Panc1 (cell line): Measurements from ENCODE around the gene UBAC1. TPM values are rescaled to one million over a fixed set of nuclear protein-coding genes. Genes with fewer than 3 reads are reported as not detected.
A peak's percentile ranks its signal among the peaks of the same experiment; 100 is the strongest.
"Not testable (repeated sequence)": the region's sequence is repeated elsewhere in the genome, so short reads cannot be mapped to it uniquely, and the experiment has no call there.

Experiments used
- ATAC-seq: fragments of 200-7000 bp; cut with Tn5 transposase; 2 replicates; pipeline ENCODE4 v1.9.1; 2020; ENCODE audit warnings: mild to moderate bottlenecking, moderate library complexity
- BruUV-seq: library from RNA; stranded (reverse); fragments of 400-500 nt; replicated peaks from 2 replicates; lab custom pipeline; 2021; lab: Mats Ljungman, UMichigan
- CTCF ChIA-PET: fragments of 300-600 bp; sonication (Branson Sonifier 250); formaldehyde crosslinking; loops from one replicate; lab custom pipeline; 2022; ENCODE audit warnings: antibody characterized with exemption; lab: Charles Lee
- POLR2A ChIA-PET: fragments of 300-600 bp; sonication (Branson Sonifier 250); formaldehyde crosslinking; loops from one replicate; lab custom pipeline; 2022; ENCODE audit warnings: antibody characterized with exemption; lab: Charles Lee
- DNase-seq: peaks from one replicate; pipeline ENCODE4 v3.0.0-alpha.2; 2010; ENCODE audit warnings: low read depth, low spot score
- H3K27ac ChIP-seq: 2 replicates; pipeline ENCODE4 v1.5.1; 2011; ENCODE audit warnings: mild to moderate bottlenecking, low read length, inconsistent platforms
- H3K27me3 ChIP-seq: fragments of 200-500 bp; sonication (Bioruptor generic); 2 replicates; pipeline ENCODE4 v1.6.0; 2014; ENCODE audit warnings: low read length, inconsistent platforms; ENCODE audit not compliant: control insufficient read depth, insufficient read depth
- H3K36me3 ChIP-seq: fragments of 200-500 bp; sonication (Bioruptor generic); 2 replicates; pipeline ENCODE4 v1.5.1; 2014; ENCODE audit warnings: inconsistent platforms, mild to moderate bottlenecking, low read length, moderate library complexity; ENCODE audit not compliant: control insufficient read depth, insufficient read depth
- H3K4me1 ChIP-seq: 2 replicates; pipeline ENCODE4 v1.5.1; 2011; ENCODE audit warnings: inconsistent platforms, mild to moderate bottlenecking, low read length, moderate library complexity; ENCODE audit not compliant: control insufficient read depth, insufficient read depth
- H3K4me3 ChIP-seq, 2 experiments: 2 replicates each; pipeline ENCODE4 v1.5.1; 2011 to 2012; ENCODE audit warnings: low read depth in 2 of 2, low read length in 2 of 2, mild to moderate bottlenecking in 2 of 2, inconsistent platforms in 1 of 2, moderate library complexity in 1 of 2
- H3K9me3 ChIP-seq: fragments of 200-500 bp; sonication (Bioruptor generic); 2 replicates; pipeline ENCODE4 v1.5.1; 2014; ENCODE audit warnings: low read depth, mild to moderate bottlenecking, inconsistent platforms, low read length, moderate library complexity; ENCODE audit not compliant: control insufficient read depth, insufficient read depth
- POLR2AphosphoS5 ChIP-seq: IDR thresholded peaks from 2 replicates; pipeline ENCODE4 v1.6.1; 2012; ENCODE audit warnings: mild to moderate bottlenecking, low read depth, low read length, moderate library complexity
- SIN3A ChIP-seq: IDR thresholded peaks from 2 replicates; pipeline ENCODE4 v1.6.1; 2012; ENCODE audit warnings: low read depth, mild to moderate bottlenecking, low read length, moderate library complexity, borderline replicate concordance; ENCODE audit not compliant: insufficient read depth
- TCF7L2 ChIP-seq: IDR thresholded peaks from 2 replicates; pipeline ENCODE4 v1.6.1; 2011; ENCODE audit warnings: mild to moderate bottlenecking, low read depth, low read length, inconsistent platforms
- in situ Hi-C: cut with HindIII; loops from 2 replicates; pipeline ENCODE4 v1.10.0; 2016; ENCODE audit warnings: low sequenced_read_pairs, low pct_unique_long_range_greater_than_20kb
- intact Hi-C: fragments of 100-400 bp; cut with micrococcal nuclease; formaldehyde crosslinking; loops from one replicate; pipeline ENCODE4 v1.10.0; 2022; ENCODE audit not compliant: unreplicated experiment
- total RNA-seq: library from RNA; stranded (reverse); gene quantifications from one replicate; pipeline ENCODE4 v1.2.1, GENCODE V29; 2021; ENCODE audit not compliant: unreplicated experiment
- TF ChIP-seq, protein P1 (sequence below), 2 experiments: IDR thresholded peaks; 2 replicates each; pipeline ENCODE4 v1.6.1; 2011 to 2012; ENCODE audit warnings: low read depth in 2 of 2, control low read depth in 1 of 2, low read length in 1 of 2, mild to moderate bottlenecking in 1 of 2, moderate library complexity in 1 of 2; ENCODE audit not compliant: insufficient read depth in 1 of 2
- TF ChIP-seq, protein P2 (sequence below): fragments of 450-650 bp; IDR thresholded peaks from 2 replicates; pipeline ENCODE4 v1.5.1; 2017; ENCODE audit warnings: mild to moderate bottlenecking

Gene UBAC1
- total RNA-seq, 1 experiment from 2014 or later, result 38.0 TPM

DNA sequence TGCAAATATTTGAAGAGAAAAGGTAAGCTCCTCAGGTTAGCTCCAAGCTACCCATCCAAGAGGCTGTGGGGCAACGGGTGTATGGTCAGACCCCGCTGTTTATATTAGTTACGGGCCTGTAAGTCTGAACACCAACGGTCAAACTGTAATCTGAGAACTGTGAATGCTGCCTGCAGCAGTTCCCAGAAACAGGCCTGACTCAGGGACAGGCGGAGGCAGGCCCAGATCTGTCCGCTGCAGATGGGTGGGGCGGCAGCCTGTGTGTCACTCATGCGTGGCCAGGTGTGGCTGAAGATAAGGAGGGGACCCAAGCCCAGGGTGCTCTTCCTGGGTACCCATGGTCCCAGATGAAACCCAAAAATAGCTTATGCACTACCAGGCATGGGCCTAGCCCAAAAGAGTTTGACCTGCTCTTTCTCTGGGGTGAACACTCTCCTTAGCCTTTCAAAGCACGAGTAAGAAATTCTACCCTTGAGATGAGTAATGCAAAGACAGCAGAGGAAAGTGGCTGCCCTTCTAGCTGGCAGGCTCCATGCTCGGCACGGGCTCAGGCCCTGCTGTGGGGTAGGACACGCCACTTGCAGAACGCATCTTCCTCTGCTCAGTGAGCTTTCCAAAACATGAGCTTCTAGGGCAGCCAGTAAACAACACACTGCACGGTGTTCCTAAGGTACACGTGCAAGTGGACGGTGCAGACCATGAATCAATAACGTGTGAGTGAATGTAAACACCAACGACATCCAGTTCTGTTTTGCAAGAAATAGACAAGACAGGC, 9.1 kb downstream of the UBAC1 start:
- ChIA-PET CTCF (no interaction called here), POLR2A (no interaction called here)
- H3K4me3 ChIP-seq, result no peak overlapping the region
- in situ Hi-C loops (no loop called here), intact Hi-C loops (no loop called here)
- no peaks in the 10 kb centered on the region for H3K4me1 ChIP-seq
- ATAC-seq (peak; percentile 66; the same call in 1 of the 2 replicates), DNase-seq (no peak)
- BruUV-seq, result no TSS peak
- no peaks in the 10 kb centered on the region for H3K36me3 ChIP-seq
- no peaks in the 10 kb centered on the region for H3K27me3 ChIP-seq
- H3K27ac ChIP-seq, result no peak overlapping the region
- no peaks in the 10 kb centered on the region for H3K9me3 ChIP-seq
- no peak for TF ChIP-seq TCF7L2
- TF ChIP-seq, protein P1, sequence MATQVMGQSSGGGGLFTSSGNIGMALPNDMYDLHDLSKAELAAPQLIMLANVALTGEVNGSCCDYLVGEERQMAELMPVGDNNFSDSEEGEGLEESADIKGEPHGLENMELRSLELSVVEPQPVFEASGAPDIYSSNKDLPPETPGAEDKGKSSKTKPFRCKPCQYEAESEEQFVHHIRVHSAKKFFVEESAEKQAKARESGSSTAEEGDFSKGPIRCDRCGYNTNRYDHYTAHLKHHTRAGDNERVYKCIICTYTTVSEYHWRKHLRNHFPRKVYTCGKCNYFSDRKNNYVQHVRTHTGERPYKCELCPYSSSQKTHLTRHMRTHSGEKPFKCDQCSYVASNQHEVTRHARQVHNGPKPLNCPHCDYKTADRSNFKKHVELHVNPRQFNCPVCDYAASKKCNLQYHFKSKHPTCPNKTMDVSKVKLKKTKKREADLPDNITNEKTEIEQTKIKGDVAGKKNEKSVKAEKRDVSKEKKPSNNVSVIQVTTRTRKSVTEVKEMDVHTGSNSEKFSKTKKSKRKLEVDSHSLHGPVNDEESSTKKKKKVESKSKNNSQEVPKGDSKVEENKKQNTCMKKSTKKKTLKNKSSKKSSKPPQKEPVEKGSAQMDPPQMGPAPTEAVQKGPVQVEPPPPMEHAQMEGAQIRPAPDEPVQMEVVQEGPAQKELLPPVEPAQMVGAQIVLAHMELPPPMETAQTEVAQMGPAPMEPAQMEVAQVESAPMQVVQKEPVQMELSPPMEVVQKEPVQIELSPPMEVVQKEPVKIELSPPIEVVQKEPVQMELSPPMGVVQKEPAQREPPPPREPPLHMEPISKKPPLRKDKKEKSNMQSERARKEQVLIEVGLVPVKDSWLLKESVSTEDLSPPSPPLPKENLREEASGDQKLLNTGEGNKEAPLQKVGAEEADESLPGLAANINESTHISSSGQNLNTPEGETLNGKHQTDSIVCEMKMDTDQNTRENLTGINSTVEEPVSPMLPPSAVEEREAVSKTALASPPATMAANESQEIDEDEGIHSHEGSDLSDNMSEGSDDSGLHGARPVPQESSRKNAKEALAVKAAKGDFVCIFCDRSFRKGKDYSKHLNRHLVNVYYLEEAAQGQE (IDR thresholded peaks at IDR 0.05; ENCODE audit: insufficient read depth in 1 of 2, low read depth in 2 of 2, low read length in 1 of 2), result no peak

- H3K27me3 ChIP-seq, intact Hi-C loops, POLR2A ChIA-PET, H3K9me3 ChIP-seq, H3K36me3 ChIP-seq, H3K4me1 ChIP-seq, H3K4me3 ChIP-seq, CTCF ChIA-PET, DNase-seq, BruUV-seq, H3K27ac ChIP-seq, ATAC-seq, in situ Hi-C loops: not testable (repeated sequence)
These were observed 9.9 kb downstream of the UBAC1 start for GRCh38 chr9:135951310-135951709.

DNA sequence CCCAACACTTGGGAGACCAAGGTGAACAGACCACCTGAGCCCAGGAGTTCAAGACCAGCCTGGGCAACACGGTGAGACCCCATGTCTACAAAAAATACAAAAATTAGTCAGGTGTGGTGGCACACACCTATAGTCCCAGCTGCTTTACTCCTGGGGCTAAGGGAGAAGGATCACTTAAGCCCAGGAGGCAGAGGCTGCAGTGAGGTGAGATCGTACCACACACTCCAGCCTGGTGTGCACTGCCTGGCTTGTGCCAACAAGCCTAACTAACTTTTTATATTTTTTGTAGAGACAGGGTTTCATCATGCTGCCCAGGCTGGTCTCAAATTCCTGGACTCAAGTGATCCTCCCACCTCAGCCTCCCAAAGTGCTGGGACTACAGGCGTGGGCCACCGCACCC, 10.3 kb downstream of the UBAC1 start:
- H3K27ac ChIP-seq, BruUV-seq, DNase-seq, H3K36me3 ChIP-seq, H3K9me3 ChIP-seq, ATAC-seq, H3K27me3 ChIP-seq, H3K4me3 ChIP-seq, in situ Hi-C loops, POLR2A ChIA-PET, CTCF ChIA-PET, H3K4me1 ChIP-seq, intact Hi-C loops: not testable (repeated sequence)

- intact Hi-C loops, result no loop called here
- Histone ChIP-seq H3K4me1 (no peaks in the 10 kb centered on the region), H3K27me3 (no peaks in the 10 kb centered on the region), H3K27ac (no peak overlapping the region), H3K4me3 (no peak overlapping the region), H3K36me3 (no peaks in the 10 kb centered on the region), H3K9me3 (no peaks in the 10 kb centered on the region)
- BruUV-seq, result no TSS peak
- POLR2A ChIA-PET, result no interaction called here
- DNase-seq, result no peak
- in situ Hi-C loops, result no loop called here
- no peak for TF ChIP-seq TCF7L2
- TF ChIP-seq, protein P1 (IDR thresholded peaks at IDR 0.05; ENCODE audit: insufficient read depth in 1 of 2, low read depth in 2 of 2, low read length in 1 of 2), result no peak
- TF ChIP-seq, protein P2, sequence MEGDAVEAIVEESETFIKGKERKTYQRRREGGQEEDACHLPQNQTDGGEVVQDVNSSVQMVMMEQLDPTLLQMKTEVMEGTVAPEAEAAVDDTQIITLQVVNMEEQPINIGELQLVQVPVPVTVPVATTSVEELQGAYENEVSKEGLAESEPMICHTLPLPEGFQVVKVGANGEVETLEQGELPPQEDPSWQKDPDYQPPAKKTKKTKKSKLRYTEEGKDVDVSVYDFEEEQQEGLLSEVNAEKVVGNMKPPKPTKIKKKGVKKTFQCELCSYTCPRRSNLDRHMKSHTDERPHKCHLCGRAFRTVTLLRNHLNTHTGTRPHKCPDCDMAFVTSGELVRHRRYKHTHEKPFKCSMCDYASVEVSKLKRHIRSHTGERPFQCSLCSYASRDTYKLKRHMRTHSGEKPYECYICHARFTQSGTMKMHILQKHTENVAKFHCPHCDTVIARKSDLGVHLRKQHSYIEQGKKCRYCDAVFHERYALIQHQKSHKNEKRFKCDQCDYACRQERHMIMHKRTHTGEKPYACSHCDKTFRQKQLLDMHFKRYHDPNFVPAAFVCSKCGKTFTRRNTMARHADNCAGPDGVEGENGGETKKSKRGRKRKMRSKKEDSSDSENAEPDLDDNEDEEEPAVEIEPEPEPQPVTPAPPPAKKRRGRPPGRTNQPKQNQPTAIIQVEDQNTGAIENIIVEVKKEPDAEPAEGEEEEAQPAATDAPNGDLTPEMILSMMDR, result no peak
- TF ChIP-seq POLR2AphosphoS5, result no peak
- no peak for TF ChIP-seq SIN3A
- CTCF ChIA-PET, result no interaction called here
- no peak for ATAC-seq
These were observed 11.0 kb downstream of the UBAC1 start for GRCh38 chr9:135950135-135950682.
